Measurements from ENCODE around the gene ADGRL1.
"Not testable (repeated sequence)": the region's sequence is repeated elsewhere in the genome, so short reads cannot be mapped to it uniquely, and the experiment has no call there.

Gene ADGRL1

DNA sequence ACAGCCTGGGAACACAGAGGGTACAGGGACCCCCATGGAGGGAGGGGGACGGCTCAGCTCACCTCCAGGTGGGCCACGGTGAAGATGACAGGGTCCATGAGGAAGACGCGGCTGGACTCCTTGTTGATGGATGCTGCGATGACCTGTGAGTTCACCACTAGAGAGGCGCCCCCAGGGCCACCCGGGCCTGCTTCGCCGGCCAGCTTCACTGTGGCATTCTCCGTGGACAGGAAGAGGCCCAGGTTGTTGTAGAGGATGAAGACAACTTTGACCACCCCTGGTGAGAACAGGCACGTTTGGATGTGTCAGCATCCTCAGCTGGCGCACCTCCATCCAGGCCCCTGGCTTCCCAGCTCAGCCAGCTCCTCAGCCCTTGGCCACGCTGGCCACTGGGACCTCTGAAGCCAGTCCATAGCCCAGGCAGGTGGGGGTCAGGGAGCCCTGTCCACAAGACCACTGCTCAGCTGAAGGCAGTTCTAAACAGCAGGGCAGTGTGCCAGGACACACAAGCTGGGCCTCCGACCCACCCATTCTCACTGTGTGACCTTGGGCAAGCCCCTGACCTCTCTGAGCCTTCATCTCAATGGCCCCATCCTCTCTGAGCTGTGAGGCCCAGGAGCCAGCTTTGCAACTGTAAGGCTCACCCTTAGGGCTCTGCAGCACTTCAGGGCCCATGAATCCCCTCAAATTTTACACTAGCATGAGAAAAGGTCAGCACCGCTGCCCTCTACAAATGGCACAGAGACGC, 47.5 kb downstream of the ADGRL1 start:
- no peak for DNase-seq

DNA sequence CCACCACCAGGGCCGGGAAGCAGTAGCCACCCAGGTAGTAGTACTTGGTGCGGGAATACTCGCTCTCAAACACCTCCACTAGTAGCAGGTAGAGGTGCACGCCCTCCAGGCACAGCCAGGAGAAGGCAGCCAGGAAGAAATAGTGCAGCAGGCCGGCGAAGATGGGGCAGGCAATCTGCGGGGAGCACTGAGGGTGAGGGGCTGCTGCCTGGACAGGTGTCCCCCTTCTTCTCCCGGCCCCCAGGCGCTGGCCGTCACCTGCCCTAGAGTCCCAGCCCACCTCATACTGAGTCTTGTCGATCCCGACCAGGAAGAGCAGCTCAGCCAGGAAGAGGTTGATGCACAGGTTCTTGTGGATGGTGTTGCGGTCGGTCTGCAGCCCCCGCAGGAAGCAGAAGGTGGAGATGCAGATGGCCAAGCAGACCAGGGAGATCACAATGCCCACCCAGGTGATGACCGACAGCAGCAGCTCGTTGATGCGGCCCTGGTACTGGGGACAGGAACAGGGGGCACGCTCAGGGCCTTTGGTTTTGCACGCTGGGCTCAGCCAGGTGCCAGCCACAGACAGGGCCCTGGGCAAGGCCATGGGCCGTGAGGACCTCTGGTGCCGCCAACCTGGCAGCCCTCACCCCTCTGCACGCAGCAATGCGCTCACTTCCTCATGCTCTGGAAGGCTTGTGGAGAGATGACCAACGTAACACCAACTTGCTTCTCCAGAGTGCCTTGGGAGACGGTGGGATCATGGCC, 48.8 kb downstream of the ADGRL1 start:
- no peak for DNase-seq

DNA sequence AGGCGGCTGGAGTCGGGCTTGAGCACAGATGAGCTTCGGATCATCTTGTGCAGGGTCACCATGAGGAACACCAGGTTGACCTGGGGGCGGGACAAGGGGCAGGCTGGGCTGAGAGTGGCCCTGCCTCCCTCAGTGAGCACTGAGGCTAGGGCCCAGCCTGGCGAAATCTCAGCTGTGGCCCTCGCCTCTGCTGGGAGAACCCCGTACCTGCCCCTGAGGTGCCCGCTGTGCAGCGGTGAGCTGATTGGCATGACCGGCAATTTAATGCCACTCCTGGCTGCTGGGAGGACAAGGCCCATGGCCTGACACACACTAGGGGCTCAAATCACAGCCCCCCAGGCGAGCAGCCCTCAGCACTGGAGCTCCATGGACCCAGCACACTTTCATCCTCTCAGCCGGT, 49.8 kb downstream of the ADGRL1 start:
- no peak for DNase-seq

DNA sequence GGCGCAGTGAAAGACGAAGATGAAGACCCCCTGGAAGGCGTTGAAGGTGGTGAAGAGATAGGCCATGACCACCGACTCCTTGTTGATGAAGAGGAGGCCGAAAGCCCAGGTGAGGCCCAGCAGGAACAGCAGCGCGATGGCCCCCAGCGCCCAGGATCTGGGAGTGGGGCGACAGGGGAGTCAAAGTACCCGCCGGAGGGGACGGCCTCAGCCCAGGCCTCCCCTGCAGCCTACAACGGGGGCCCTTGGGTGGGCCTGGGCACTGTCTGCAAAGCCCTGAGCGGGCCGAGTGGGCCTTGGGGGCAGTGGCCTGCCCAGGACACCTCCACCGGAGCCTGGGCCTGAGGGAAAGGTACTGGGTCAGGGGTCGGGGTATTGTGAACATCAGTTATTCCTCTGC, 50.6 kb downstream of the ADGRL1 start:
- DNase-seq = no peak

DNA sequence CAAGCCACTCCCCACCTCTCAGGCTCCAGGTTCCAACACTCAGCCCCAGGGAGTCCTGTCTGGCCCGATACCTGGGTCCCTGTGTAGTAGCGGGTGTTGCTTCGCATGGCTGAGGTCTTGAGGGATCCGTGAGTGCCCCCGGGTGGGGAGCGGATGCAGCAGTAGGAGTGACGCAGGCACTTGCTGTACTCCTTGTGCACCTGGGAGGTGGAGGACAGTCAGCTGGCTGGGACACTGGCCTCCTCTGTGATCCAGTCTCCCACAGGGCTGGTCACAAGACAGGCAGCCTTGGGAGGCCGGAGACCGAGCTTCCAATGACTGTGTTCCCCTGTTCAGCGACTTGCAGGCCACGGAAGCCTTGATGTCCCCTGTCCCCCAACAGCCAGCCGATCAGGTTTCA, 53.3 kb downstream of the ADGRL1 start:
- DNase-seq = no peak

DNA sequence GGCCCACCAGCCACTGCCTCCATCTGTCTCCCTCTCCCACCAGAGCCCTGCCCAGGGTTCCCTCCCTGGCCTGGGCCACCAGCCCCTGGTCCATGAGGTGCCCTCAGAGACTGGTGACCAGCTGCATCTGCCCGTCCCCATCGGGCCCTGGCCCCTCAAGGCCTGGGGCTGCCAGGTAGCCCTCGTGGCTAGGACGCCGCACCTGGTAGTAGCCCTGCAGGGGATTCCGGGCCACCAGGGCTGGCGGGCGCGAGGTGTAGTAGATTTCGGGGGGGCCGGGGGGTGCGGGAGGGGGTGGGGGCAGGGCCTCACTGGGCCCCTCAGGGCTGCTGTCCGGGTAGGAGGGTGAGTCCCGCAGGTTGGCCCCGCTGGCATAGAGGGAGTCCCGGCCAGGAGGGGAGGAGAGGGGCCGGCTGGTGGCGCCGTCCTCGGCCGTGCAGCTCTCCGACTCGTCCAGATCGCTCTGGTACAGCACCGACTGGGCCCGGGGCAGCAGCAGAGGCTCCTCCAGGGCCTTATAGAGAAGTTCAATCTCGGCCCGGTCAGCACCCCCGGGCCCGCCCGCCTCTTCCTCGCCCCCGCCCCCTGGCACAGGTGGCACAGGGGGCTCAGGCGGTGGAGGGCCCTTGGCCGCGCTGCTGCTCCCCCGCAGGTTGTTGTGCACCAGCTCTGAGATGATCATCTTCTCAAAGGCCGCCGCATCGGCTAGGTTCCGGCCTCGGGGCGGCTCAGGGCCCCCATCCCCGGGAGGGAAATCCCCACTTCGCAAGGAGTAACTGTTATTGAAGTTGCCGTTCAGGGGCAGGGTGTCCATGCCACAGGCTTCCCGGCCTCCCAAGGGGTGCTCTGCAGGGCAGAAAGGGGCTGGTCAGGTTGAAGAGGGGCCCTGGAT, 55.0 kb downstream of the ADGRL1 start:
- DNase-seq = no peak

DNA sequence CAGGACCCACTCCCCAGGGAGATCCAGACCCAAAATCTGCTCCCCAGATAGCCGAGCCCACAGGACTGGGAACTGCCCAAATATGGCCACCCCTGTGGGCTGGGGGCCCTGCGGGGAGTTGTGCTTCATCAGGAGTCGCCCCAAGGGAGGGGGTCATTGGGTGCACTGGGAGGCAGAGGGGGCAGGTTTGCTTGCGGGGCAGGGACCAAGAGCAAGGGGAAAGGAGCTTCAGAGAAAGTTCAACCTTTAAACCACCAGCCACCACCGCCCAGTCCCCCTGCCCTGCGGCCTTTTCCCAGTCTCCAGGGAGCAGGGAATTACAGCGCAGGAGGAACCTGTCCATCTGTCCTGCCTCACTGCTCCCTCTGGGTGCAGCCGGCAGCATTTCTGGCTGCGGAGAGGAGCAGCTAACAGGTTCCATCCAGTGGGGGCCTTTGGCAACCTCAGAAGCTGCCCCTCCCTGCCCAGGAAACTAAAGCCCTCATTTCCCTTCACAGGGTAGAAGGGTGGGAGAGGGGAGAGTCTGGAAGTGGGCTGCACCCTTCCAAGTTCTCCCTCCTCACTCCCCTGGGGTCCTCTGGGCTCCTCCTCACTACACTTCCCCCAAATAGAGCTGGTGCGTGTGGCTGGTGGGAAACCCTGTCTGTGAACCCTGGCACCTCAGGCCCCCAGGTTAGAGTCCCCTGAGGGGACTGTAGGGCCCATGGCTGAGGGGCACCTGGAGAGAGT, 55.8 kb downstream of the ADGRL1 start:
- DNase-seq = no peak

DNA sequence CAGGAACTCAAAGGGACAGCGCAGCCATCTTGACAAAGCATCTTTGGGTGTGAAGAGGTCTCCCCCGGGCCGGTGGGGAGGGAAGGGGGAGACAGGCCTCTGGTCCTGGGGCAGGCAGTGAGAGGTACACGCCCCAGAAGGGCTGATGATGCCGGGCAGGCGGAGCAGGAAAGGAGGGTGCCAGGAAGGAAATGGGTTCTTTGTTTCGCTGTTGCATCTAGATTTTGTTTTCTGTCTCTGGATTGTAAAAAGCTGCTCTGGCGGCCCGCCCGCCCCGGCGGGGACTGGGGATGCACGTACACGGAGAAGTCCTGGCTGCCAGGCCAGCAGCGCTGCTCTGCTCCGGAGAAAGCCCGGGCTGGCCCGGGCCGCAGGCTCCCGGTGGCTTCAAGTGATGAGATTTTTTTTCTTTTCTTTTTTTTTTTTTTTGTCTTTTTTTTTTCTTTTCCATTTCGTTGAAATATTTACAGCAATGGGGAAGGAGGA, 56.4 kb downstream of the ADGRL1 start:
- DNase-seq = no peak

DNA sequence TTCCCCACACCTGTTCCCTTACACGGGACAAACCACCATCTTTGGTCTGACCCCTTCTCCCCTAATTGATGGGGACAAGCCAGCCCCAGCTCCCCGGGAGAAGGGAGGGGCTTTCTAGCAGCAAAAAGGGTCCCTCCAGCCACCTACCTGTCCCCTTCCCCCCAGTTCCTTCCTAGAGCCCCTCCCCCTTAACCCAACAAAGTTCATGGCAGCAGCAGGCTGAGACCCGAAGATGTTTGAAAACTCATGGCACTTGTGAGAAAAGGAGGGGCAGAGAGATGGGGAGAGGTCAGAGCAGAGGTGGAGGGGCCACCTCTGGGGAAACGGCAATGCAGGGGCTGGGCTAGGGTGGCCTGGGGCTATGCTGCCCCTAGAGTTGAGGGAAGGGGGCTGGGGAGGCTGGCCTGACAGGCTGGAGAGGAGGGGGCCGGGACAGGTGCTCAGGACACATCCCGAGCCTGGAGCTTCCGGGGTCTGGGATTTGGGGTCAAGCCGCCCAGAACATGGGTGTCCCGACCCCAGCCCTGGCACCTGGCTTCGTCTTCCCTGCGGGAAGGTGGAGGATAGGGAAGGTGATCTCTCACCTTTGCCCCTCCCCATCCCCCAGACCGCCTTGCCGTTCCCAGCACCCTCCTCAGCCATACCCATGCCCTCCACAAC, 57.1 kb downstream of the ADGRL1 start:
- no peak for DNase-seq

DNA sequence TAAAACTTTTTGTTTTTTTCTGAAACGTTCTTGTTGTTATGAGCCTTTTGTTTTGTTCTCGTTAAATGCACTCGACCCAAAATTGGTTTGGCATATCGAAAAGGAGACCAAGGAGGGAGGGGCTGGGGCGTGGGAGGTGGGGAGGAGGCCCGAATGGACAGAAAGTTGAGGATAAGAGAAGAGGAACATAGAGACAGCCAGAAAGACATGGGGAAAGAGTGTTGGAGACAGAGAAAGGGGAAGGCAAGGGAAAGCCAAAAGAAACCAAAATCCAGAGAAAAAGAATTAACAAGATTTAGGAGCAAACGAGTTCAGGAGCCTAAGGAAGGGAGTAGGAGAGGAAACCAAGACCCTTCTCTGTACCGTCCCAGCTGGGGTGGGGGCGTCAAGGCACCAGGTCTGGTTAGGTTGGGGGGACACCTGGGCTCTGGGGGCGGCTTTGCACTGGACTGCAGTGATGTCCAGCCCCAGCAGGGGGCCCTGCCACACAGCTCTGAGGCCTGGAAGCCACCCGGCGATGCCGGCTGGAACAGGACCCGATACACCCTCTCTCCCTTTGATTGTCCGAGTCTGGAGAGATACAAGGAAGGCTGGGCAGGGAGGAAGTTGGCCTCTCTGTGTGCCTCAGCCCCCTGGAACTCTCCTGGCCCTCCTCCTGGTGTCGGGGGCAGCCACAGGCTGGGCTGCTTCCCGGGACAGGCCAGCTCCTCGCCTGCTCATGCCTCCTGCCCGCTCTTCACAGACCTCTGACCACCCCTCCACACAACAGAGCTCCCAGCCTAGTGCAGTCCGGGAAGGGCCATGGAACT, 58.0 kb downstream of the ADGRL1 start:
- peak; percentile 11 for DNase-seq

DNA sequence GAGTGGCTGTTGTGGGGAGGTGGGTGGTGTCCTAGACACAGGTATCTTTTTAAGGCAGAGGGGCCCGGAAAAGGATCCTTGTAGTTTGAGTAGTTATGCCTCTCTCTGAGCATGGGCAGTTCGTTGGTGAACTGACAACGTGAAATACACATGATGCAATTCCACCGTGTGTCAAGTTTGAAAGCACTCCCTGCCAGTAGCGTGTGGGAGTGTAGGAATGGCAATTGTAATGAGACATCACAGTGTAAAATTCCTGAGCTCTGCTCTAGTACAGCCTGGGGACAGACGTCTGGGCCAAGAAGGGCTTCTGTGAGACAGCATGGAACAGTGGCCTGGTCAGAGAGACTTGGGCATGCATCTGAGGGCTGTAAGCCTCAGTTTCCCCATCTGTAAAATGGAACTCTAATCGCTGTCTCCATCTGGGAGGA, 59.2 kb downstream of the ADGRL1 start:
- no peak for DNase-seq

DNA sequence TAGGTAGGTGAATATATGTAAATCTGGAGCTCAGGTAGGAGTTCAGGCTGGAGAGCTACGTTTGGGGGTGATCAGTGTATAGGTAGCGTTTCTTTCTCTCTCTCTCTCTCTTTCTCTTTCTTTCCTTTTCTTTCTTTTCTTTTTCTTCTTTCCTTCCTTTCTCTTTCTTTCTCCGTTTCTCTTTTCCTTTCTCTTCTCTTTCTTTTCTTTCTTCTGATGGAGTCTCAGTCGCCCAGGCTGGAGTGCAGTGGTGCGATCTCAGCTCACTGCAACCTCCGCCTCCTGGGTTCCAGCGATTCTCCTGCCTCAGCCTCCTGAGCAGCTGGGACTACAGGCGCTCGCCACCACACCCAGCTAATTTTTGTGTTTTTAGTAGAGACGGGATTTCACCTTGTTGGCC, 59.8 kb downstream of the ADGRL1 start:
- DNase-seq = not testable (repeated sequence)

DNA sequence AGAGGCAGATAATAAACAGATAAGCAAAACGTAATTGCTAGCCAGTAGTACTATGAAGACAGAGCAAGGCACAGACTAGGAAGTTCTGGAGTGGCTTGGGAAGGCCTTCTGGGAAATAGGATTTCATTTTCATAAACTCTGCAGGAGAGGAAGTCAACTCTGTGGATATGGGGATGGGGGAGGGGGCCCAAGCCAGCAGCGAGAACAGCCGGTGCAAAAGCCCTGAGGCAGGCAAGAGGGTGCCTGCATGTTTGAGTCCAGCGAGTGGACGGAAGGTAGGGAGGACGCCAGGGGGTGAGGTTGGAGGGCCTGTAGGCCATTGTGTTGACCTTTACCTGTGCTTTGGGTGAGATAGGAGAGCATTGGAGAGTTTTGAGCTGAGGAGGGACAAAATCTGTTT, 60.6 kb downstream of the ADGRL1 start:
- DNase-seq = no peak

DNA sequence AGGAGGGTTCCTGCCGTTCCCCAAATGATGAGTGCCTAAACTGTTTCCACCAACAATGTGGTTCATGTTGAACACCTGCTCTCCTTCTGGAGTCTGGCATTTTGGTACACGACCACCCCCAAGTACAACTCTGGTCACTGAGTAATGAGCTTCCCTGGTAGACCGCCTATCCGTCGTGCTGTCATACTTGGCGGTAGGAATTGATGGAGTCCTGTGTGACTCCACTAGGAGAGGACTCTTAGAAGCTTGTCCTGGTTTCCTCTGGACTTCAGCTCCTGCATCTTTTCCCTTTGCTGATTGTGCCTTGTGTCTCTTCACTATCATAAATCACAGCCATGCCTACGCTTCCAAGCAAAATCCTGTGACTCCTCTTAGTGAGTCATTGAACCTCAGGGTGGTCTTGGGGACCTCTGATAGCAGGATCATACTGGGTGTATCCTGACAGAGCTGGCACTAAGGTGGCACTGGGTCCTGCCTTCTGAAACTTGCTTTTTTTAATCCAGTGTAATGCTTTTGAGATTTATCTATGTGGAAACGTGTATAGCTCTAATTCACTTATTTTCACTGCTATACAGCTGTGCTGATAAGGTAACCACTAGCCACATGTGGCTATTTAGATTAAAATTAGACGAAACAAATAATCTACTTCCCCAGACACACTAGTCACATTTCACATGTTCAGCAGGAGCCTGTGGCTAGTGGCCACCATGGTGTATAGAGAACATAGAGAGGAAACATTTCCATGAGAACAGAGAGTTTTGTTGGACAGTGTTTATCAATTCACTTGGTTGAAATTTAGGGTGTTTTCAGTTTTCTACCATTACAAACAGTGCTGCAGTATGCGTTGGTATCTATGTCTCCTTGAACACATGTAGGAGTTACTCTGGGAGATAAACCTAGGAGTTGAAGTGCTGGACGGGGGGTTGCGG, 63.4 kb downstream of the ADGRL1 start:
- no peak for DNase-seq

DNA sequence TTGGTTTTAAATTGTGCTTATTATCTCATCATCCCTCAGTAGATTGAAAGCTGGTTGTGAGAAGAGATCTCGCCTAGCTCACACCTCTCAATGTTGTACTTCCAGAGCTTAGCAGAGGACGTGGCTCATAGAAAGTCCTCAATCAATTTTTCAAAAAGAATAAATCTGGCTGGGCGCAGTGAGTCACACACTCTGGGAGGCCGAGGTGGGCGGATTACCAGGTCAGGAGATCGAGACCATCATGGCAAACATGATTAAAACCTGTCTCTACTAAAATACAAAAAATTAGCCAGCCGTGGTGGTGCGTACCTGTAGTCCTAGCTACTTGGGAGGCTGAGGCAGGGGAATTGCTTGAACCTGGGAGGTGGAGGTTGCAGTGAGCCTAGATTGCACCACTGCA, 64.9 kb downstream of the ADGRL1 start:
- no peak for DNase-seq

DNA sequence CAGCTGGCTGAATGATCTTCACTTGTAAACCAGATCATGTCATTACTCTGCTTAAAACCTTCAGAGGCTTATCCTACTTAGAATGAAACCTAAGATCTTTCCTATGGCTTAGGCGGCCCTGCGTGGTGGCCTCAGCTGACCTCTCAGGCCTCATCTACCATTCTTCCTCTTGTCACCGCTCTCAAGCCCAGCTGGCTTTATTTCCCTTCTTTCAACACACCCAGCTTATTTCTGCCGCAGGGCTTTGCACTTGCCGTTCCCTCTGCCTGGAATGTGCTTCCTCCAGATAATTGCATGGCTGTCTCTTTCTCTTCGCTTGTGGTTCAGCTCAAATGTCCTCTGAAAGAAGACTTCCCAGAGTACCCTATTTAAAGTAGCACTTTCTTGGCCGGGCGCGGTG, 66.0 kb downstream of the ADGRL1 start:
- DNase-seq = no peak

DNA sequence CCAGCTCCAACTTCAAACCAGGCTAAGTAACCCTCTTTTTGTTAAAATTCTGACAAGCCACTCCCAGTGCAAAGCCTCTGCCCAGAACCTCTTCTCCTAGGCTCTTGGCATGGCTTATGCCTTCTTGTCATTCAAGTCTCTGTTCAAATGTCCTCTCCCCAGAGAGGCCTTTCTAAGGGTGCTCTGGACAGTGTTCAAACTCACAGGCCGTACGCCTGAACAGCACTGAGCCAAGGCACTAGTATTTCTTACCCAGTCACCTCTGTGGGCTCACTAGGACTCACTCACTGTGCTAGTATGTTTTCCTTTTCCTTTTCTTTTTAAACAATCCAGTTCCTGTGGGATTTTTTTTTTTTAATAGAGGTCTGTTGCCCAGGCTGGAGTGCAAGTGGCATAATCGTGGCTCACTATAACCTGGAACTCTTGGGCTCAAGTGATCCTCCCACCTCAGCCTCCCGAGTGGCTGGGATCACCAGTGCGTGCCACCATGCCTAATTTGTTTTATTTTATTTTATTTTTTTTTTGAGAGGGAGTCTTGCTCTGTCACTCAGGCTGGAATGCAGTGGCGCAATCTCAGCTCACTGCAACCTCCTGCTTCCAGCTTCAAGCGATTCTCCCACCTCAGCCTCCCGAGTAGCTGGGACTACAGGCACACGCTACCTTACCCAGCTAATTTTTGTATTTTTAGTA, 67.2 kb downstream of the ADGRL1 start:
- peak; percentile 12 for DNase-seq

DNA sequence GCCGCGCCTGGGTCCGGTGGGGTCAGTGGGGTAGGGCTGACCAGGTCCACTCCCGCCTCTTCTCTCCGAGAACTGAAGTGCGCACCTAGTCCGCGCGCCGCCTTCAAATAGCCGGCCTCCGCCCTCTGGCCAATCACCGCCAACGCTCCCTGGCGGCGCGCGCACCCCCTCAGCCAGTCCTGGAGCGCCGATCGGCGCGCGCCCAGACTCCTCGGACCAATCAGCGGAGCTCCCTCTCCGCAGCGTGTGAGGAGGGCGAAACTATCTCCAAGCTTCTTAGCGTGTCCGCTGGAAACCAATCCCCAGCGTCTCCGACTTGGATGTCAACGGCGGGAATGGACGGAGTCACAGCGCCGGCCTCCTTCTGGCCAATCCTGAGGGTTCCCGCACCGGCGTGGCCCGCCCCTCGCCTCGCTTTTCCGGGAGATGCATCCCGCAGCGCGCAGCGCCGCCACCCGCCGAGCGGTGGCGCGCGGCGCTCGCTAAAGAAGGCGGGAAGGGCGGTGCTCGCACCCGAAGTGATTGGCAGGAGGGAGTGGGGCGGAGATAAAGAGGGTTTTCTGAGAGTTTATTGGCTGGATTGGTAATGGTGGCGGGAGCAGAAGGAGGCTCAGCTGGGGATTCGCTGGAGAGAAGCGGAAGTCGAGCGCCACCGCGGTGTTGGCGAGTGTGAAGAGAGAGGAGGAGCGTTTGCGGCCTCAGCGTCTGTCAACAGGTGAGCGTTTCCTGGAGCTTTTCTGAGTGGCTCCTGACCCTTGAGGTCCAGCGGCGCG, 69.3 kb downstream of the ADGRL1 start, which contains the start of gene ASF1B:
TSS of gene ASF1B (minus strand) at position 81 of the 773 bp plus-strand sequence. CDS start 133 bp downstream, outside the sequence.
- DNase-seq = peak; percentile 100

Data from DMS79 treated with DMSO at 0.1 percent for 48 hours (cell line).